Epithelial cell of esophagus (primary cell): ENCODE measurements around the gene ASPDH.

Experiments
- DNase-seq: peaks from one replicate; pipeline ENCODE4 v3.0.0; 2010; ENCODE audit warnings: low read depth
- H3K4me3 ChIP-seq: 2 replicates; pipeline ENCODE4 v1.5.1; 2011; ENCODE audit warnings: mild to moderate bottlenecking, low read length, control low read depth
- TF ChIP-seq, protein P1 (sequence below): IDR thresholded peaks from 2 replicates; pipeline ENCODE4 v1.5.1; 2011; ENCODE audit warnings: low read depth, mild to moderate bottlenecking, low read length, control low read depth, inconsistent platforms; ENCODE audit not compliant: insufficient read depth; ENCODE audit errors: missing control alignments

Gene ASPDH

DNA sequence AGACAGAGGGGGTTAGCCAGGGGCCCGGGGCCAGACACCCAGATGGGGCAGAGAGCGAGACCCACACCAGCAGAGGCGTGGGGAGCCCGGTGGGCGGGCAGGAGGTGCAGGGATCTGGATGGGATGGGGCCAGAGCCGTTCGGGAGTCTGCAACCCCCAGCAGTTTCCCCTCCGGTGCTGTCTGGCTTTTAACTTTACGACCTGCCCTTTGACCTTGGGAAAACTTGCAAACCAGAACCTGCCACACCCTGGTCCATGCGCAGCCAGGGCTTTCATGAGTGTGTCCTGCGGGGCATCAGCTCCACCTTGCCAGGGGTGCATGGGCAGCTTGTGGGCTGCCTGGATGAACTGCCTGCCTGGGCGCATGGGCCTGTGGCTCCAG lies 12.5 kb downstream of the ASPDH start:
- TF ChIP-seq, protein P1, sequence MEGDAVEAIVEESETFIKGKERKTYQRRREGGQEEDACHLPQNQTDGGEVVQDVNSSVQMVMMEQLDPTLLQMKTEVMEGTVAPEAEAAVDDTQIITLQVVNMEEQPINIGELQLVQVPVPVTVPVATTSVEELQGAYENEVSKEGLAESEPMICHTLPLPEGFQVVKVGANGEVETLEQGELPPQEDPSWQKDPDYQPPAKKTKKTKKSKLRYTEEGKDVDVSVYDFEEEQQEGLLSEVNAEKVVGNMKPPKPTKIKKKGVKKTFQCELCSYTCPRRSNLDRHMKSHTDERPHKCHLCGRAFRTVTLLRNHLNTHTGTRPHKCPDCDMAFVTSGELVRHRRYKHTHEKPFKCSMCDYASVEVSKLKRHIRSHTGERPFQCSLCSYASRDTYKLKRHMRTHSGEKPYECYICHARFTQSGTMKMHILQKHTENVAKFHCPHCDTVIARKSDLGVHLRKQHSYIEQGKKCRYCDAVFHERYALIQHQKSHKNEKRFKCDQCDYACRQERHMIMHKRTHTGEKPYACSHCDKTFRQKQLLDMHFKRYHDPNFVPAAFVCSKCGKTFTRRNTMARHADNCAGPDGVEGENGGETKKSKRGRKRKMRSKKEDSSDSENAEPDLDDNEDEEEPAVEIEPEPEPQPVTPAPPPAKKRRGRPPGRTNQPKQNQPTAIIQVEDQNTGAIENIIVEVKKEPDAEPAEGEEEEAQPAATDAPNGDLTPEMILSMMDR: no peak
- no peak overlapping the region for H3K4me3 ChIP-seq
- DNase-seq: no peak

DNA sequence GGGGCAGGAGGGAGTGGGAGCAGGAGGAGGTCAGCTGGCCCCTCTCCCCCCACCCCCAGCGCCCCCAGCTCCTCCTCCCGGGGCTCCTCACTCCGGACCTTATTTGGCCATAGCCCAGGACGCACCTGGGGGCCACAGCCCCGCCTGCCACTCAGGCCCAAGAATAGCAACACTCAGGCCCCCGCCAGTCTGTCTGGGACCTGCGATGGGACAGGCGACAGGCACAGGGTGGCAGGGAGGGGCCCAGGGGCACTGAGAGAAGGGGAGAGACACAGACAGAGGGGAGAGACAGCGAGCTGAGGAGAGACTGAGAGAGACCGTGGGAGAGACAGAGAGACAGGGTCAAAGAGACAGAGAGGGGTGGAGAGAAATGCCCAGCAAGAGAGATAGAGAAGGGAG lies 13.0 kb downstream of the ASPDH start:
- DNase-seq: no peak
- TF ChIP-seq, protein P1: no peak
- H3K4me3 ChIP-seq: no peak overlapping the region

DNA sequence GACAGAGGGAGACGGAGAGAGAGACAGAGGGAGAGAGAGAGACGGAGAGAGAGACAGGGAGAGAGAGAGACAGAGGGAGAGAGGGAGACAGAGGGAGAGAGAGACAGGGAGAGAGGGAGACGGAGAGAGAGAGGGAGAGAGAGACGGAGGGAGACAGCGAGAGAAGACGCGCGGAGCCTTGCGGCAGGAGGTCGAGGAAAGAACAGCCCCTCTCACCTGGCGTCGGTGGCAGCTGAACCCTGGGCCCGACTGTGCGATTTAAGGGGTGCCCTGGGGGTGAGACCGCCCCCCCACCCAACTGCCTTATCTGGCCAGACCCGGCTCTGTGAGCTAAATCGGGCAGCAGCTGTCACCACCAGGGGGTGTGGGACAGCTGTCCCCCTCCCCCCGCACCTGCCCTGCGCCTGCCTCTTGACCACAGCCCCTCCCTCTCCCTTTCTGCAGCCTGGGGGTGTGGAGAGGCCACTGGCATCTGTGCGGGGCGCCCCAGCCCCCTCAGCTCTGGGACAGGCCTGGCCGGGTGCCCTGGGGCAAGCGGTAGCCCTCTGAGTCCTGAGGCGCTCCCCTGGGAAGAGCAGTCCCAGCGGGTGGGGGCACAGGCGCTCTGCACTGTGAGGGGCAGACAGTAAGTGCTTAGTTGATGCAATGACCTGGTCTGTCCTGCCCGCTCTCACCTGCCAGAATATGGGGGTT lies 13.5 kb downstream of the ASPDH start:
- TF ChIP-seq, protein P1: peak; percentile 17
- DNase-seq: no peak
- H3K4me3 ChIP-seq: no peak overlapping the region

DNA sequence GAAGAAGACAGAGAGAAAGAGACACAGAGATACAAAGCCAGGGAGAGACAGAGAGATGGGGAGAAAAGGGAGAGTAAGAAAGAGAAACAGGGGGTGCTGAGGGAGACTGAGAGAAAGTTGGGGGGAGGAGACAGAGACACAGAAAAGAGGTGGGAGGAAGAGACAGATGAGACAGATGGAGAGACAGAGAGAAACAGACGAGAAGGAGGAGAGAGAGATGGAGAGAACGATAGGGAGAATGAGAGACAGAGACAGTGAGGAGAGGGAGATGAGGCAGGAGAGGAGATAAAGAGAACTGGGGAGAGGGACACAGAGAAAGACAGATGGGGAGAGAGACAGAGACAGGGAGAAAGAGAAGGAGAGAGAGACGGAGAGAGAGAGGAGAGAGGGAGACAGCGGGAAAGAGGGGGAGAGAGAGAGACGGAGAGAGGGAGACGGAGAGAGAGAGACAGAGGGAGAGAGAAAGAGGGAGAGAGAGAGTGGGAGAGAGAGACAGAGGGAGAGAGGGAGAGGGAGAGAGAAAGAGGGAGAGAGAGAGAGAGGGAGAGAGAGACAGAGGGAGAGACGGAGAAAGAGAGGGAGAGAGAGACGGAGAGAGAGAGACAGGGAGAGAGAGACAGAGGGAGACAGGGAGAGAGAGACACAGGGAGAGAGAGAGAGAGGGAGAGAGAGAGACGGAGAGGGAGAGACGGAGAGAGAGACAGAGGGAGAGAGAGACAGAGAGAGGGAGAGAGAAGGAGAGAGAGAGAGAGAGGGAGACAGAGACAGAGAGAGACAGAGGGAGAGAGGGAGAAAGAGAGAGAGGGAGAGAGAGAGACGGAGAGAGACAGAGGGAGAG lies 15.3 kb downstream of the ASPDH start:
- no peak overlapping the region for H3K4me3 ChIP-seq
- TF ChIP-seq, protein P1: no peak
- DNase-seq: no peak

DNA sequence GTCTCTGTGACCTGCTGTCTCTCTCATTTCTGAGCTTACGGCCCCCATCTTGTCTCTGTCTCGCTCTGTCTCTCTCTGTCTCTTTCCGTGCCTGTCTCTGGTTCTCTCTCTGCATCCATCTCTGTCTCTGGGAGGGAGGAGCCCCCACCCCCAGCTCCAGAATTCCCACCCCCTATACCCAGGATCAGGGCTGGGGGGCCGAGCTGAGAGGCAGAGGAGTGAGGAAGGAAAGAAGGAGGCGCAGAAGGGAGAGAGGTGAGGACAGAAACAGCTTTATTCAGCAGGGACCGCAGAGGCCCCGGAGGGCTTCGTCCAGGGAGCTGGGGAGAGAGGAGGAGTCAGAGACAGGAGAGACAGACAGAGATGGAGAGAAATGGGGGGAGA lies 16.7 kb downstream of the ASPDH start:
- no peak overlapping the region for H3K4me3 ChIP-seq
- TF ChIP-seq, protein P1: no peak
- DNase-seq: no peak

DNA sequence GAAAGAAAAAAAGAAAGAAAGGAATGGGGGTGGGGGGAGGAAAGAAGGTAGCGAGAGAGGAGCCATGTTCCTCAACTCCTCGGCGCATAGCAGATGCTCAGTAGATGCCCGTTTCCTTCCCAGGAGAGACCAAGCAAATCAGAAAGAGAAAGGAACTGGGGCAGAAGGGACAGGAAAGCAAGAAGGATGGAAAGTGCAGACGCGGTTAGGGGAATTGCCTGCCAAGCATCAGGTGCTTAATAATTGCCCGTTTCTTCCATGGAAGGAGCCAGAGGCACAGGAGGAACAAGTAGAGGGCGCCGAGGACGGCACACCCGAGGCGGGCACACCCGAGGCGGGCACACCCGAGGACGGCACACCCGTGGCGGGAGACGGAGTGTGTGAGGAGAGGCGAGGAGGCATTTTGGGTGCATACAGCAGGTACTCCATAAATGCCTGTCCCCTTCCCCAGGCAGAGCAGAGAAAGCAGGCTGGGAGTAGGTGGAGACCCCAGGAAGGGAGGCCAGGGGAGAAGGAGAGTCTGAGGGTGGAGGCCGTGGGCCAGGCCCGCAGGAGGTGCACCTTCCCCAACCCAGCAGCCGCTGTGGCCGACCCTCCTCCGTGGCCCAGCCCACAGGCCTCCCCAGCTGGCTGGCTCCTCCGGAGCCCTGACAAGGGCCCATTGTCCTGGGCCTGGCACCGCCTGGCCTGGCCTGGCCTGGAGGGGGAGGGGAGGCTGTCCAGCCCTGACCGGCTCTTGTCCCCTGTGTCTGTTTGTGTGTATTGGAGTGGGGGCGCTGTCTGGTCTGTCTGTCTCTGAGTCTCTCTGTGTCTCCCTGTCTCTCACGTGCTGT lies 17.3 kb downstream of the ASPDH start:
- TF ChIP-seq, protein P1: no peak
- no peak for DNase-seq
- H3K4me3 ChIP-seq: no peak overlapping the region
